HL-60/S4 (cell line): ENCODE measurements around the gene EPHB2.
"Not testable (repeated sequence)": the region's sequence is repeated elsewhere in the genome, so short reads cannot be mapped to it uniquely, and the experiment has no call there.

Experiments
- in situ Hi-C: fragments of 300-500 bp; cut with MboI; formaldehyde crosslinking; loops from 2 replicates; pipeline ENCODE4 v1.14.3; 2022; ENCODE audit warnings: low sequenced_read_pairs

Gene EPHB2

GRCh38 chr1:22689505-22689904, 21.1 kb upstream of the EPHB2 start:
- in situ Hi-C loops, result no loop called here

- in situ Hi-C loops, result no loop called here
Observed at GRCh38 chr1:22691031-22691753, 19.4 kb upstream of the EPHB2 start.

- in situ Hi-C loops, result no loop called here
Observed at GRCh38 chr1:22694172-22694571, 16.5 kb upstream of the EPHB2 start.

- in situ Hi-C loops, result no loop called here
Observed at GRCh38 chr1:22696610-22697009, 14.0 kb upstream of the EPHB2 start.

- in situ Hi-C loops, result no loop called here
Observed at GRCh38 chr1:22697980-22698379, 12.7 kb upstream of the EPHB2 start.

- in situ Hi-C loops, result no loop called here
Observed at GRCh38 chr1:22699681-22700520, 10.7 kb upstream of the EPHB2 start.

- in situ Hi-C loops, result no loop called here
Observed at GRCh38 chr1:22702296-22703085, 8.1 kb upstream of the EPHB2 start.

GRCh38 chr1:22704440-22705067, 6.1 kb upstream of the EPHB2 start:
- in situ Hi-C loops, result no loop called here

GRCh38 chr1:22705586-22705985, 5.1 kb upstream of the EPHB2 start:
- in situ Hi-C loops, result no loop called here

- in situ Hi-C loops, result not testable (repeated sequence)
Observed at GRCh38 chr1:22706100-22706499, 4.5 kb upstream of the EPHB2 start.

GRCh38 chr1:22708777-22709176, 1.9 kb upstream of the EPHB2 start:
- in situ Hi-C loops, result no loop called here

GRCh38 chr1:22709227-22709626, 1.4 kb upstream of the EPHB2 start:
- in situ Hi-C loops, result no loop called here

- in situ Hi-C loops, result no loop called here
Observed at GRCh38 chr1:22709891-22710700, 543 bp upstream of the EPHB2 start.

GRCh38 chr1:22711071-22711470, 432 bp downstream of the EPHB2 start:
- in situ Hi-C loops, result no loop called here

- in situ Hi-C loops, result no loop called here
Observed at GRCh38 chr1:22711591-22712501, 1.2 kb downstream of the EPHB2 start.

GRCh38 chr1:22712502-22713271, 2.0 kb downstream of the EPHB2 start:
- in situ Hi-C loops, result no loop called here

- in situ Hi-C loops, result no loop called here
Observed at GRCh38 chr1:22714455-22714854, 3.8 kb downstream of the EPHB2 start.

- in situ Hi-C loops, result no loop called here
Observed at GRCh38 chr1:22717037-22717760, 6.6 kb downstream of the EPHB2 start.
